DOHH2 (cell line): Measurements from ENCODE around the gene PNPLA7.

Source experiments
- EZH2phosphoT487 ChIP-seq: fragments of 200-600 bp; sonication (generic); IDR thresholded peaks from 2 replicates; pipeline ENCODE4 v1.6.1; 2017; ENCODE audit warnings: borderline replicate concordance, mild to moderate bottlenecking, antibody characterized with exemption, low read length, moderate library complexity, mixed read lengths
- TF ChIP-seq, protein P1 (sequence below): fragments of 200-600 bp; sonication (generic); IDR thresholded peaks from one replicate; pipeline ENCODE4 v1.5.1; 2014; ENCODE audit warnings: antibody characterized with exemption, mild to moderate bottlenecking, low read depth, low read length; ENCODE audit not compliant: poor library complexity, severe bottlenecking

- TF ChIP-seq, protein P1, sequence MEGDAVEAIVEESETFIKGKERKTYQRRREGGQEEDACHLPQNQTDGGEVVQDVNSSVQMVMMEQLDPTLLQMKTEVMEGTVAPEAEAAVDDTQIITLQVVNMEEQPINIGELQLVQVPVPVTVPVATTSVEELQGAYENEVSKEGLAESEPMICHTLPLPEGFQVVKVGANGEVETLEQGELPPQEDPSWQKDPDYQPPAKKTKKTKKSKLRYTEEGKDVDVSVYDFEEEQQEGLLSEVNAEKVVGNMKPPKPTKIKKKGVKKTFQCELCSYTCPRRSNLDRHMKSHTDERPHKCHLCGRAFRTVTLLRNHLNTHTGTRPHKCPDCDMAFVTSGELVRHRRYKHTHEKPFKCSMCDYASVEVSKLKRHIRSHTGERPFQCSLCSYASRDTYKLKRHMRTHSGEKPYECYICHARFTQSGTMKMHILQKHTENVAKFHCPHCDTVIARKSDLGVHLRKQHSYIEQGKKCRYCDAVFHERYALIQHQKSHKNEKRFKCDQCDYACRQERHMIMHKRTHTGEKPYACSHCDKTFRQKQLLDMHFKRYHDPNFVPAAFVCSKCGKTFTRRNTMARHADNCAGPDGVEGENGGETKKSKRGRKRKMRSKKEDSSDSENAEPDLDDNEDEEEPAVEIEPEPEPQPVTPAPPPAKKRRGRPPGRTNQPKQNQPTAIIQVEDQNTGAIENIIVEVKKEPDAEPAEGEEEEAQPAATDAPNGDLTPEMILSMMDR = no peak
- TF ChIP-seq EZH2phosphoT487 = no peak
Observed at GRCh38 chr9:137540536-137540935, 9.7 kb downstream of the PNPLA7 start.
